Subcutaneous adipose tissue (tissue), 4 donors: ENCODE measurements around the gene AATK. TPM values are rescaled to one million over a fixed set of nuclear protein-coding genes. Genes with fewer than 3 reads are reported as not detected.

Experiments
- CTCF ChIP-seq: fragments of 450-650 bp; IDR thresholded peaks from one replicate; pipeline ENCODE4 v1.5.1; 2016; ENCODE audit warnings: low read depth, mild to moderate bottlenecking, control low read depth, antibody characterized with exemption, moderate library complexity
- total RNA-seq, 4 donors: library from RNA; depleted of rRNA; stranded (reverse); fragments of >200 nt; gene quantifications; one replicate each; pipeline ENCODE4 v1.1.0, GENCODE V29; 2016

AATK gene
- total RNA-seq, 4 donors from 2014 or later = 1.0 to 2.0 (median 1.7) TPM

GRCh38 chr17:81200201-81200600 is 34.2 kb upstream of the AATK start:
- no peak for TF ChIP-seq CTCF

GRCh38 chr17:81199482-81199830 is 33.4 kb upstream of the AATK start:
- TF ChIP-seq CTCF = no peak

- no peak for TF ChIP-seq CTCF
Measured at GRCh38 chr17:81198826-81199481, 32.9 kb upstream of the AATK start.

GRCh38 chr17:81197831-81198490 is 31.9 kb upstream of the AATK start:
- no peak for TF ChIP-seq CTCF

DNA sequence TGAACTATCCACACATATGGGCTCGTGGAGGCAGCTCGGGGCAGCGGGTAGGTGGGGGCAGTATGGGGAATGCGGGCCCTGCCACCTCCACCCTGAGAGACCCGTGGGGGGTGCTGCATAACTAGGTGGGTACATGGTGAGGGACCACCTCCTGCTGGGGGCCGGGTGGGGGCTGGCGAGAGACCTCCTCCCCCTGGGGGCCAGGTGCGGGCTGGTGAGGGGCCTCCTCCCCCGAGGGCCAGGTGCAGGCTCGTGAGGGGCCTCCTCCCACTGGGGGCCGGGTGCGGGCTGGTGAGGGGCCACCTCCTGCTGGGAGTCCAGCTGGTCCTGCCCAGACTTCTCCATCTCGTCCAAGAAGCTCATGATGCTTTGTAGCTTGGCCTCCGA is 31.4 kb upstream of the AATK start:
- no peak for TF ChIP-seq CTCF

- TF ChIP-seq CTCF = no peak
Measured at GRCh38 chr17:81196505-81197408, 30.7 kb upstream of the AATK start.

- TF ChIP-seq CTCF = no peak
Measured at GRCh38 chr17:81195941-81196495, 30.0 kb upstream of the AATK start.
